Colonic mucosa (tissue), 4 donors: Measurements from ENCODE around the gene MAGI3. TPM values are rescaled to one million over a fixed set of nuclear protein-coding genes. Genes with fewer than 3 reads are reported as not detected.
"Not testable (repeated sequence)": the region's sequence is repeated elsewhere in the genome, so short reads cannot be mapped to it uniquely, and the experiment has no call there.

ENCODE experiments used
- DNase-seq: peaks from one replicate; pipeline ENCODE4 v3.0.0-alpha.2; 2020
- H3K27ac ChIP-seq: fragments of 200-600 bp; one replicate; pipeline ENCODE4 v1.8.0; 2021
- H3K27me3 ChIP-seq: fragments of 200-600 bp; one replicate; pipeline ENCODE4 v1.8.0; 2021
- H3K36me3 ChIP-seq: fragments of 200-600 bp; one replicate; pipeline ENCODE4 v1.8.0; 2021
- H3K4me1 ChIP-seq: fragments of 200-600 bp; one replicate; pipeline ENCODE4 v1.8.0; 2021; ENCODE audit warnings: mild to moderate bottlenecking
- H3K4me3 ChIP-seq: fragments of 200-600 bp; one replicate; pipeline ENCODE4 v1.8.0; 2021
- H3K9ac ChIP-seq, 2 donors: one replicate each; pipeline ENCODE4 v1.7.0; 2013; ENCODE audit warnings: control low read depth in 2 of 2, low read depth in 2 of 2, low read length in 2 of 2
- H3K9me3 ChIP-seq: fragments of 200-600 bp; one replicate; pipeline ENCODE4 v1.8.0; 2021
- intact Hi-C: fragments of 100-400 bp; cut with DNase I; formaldehyde crosslinking; loops from one replicate; pipeline ENCODE4 v1.14.1; 2022
- total RNA-seq, 2 donors: library from RNA; stranded (reverse); fragmentation: NEBNext Ultra II Directional in 1 of 2; extraction: Animal tissue kit (Norgen Biotek cat#: 25700) in 1 of 2; gene quantifications; one replicate each; pipeline ENCODE4 v1.2.1, GENCODE V29; 2021
- TF ChIP-seq, protein P1 (sequence below): fragments of 200-600 bp; IDR thresholded peaks from one replicate; pipeline ENCODE4 v1.8.0; 2022; ENCODE audit warnings: antibody characterized with exemption, mild to moderate bottlenecking
- donor health status: healthy.
- donor health status: DM: no; HTN: no; CAD: no.
- donor health status: DM: no; HTN: no; CAD: no.

Gene MAGI3
- total RNA-seq, 2 donors from 2014 or later = 38.2 to 46.5 TPM

DNA sequence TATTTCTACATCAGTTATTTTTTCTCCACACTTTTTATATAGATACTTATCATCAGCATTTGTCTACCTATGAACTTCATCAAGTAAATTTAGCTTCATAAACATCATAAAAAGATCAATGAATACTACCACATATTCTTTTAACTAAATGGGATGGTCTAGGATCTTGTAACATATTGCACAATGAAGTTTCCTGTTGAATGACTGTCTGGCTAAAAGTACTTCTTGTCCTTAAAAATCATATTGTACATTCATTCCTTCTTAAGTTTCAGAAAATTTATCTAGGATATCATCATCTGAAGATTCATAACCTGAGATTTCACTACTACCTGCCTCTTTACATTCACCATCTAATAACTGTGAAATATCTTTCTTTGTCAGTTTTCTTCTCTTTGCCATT is 69.0 kb downstream of the MAGI3 start:
- intact Hi-C loops = no loop called here
- Histone ChIP-seq H3K36me3 (no peaks in the 10 kb centered on the region), H3K4me3 (no peak overlapping the region), H3K4me1 (no peaks in the 10 kb centered on the region), H3K9me3 (no peaks in the 10 kb centered on the region), H3K9ac (no peak overlapping the region), H3K27me3 (no peaks in the 10 kb centered on the region), H3K27ac (no peak overlapping the region)
- DNase-seq = no peak
- TF ChIP-seq, protein P1, sequence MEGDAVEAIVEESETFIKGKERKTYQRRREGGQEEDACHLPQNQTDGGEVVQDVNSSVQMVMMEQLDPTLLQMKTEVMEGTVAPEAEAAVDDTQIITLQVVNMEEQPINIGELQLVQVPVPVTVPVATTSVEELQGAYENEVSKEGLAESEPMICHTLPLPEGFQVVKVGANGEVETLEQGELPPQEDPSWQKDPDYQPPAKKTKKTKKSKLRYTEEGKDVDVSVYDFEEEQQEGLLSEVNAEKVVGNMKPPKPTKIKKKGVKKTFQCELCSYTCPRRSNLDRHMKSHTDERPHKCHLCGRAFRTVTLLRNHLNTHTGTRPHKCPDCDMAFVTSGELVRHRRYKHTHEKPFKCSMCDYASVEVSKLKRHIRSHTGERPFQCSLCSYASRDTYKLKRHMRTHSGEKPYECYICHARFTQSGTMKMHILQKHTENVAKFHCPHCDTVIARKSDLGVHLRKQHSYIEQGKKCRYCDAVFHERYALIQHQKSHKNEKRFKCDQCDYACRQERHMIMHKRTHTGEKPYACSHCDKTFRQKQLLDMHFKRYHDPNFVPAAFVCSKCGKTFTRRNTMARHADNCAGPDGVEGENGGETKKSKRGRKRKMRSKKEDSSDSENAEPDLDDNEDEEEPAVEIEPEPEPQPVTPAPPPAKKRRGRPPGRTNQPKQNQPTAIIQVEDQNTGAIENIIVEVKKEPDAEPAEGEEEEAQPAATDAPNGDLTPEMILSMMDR = no peak

DNA sequence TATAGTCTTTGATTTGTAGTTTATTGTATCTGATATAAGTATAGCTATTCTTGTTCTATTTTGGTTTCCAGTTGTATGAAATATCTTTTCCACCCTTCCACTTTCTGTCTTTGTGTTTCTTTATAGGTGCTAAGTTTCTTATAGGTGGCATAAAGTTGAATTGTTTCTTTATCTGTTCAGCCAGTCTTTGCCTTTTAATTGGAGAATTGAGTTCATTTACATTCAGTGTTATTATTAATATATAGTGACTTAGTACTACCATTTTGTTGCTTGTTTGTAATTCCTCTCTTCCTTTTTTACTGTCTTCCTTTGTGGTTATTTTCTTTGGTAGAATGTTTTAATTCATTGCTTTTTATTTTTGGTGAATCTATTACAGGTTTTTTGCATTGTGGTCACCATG is 77.7 kb downstream of the MAGI3 start:
- DNase-seq = no peak
- TF ChIP-seq, protein P1 = no peak
- intact Hi-C loops = no loop called here
- no peaks in the 10 kb centered on the region for H3K36me3 ChIP-seq
- H3K4me3 ChIP-seq = no peak overlapping the region
- no peak overlapping the region for H3K9ac ChIP-seq
- no peaks in the 10 kb centered on the region for H3K27me3 ChIP-seq
- no peaks in the 10 kb centered on the region for H3K4me1 ChIP-seq
- no peak overlapping the region for H3K27ac ChIP-seq
- no peaks in the 10 kb centered on the region for H3K9me3 ChIP-seq

DNA sequence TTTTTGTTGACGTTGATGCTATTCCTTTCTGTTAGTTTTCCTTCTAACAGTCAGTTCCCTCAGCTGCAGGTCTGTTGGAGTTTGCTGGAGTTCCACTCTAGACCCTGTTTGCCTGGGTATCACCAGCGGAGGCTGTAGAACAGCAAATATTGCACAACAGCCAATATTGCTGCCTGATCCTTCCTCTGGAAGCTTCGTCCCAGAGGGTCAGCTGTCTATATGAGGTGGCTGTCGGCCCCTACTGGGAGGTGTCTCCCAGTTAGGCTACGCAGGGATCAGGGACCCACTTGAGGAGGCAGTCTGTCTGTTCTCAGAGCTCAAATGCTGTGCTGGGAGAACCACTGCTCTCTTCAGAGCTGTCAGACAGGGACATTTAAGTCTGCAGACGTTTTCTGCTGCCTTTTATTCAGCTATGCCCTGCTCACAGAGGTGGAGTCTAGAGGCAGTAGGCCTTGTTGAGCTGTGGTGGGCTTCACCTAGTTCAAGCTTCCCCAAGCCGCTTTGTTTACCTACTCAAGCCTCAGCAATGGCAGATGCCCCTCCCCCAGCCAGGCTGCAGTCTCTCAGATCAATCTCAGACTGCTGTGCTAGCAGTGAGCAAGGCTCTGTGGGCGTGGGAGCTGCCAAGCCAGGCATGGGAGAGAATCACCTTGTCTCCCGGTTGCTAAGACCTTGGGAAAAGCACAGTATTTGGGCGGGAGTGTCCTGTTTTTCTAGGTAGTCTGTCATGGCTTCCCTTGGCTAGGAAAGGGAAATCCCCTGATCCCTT is 88.3 kb downstream of the MAGI3 start:
- H3K27ac ChIP-seq, H3K9ac ChIP-seq, H3K36me3 ChIP-seq, DNase-seq, H3K9me3 ChIP-seq, intact Hi-C loops, H3K27me3 ChIP-seq, H3K4me3 ChIP-seq, H3K4me1 ChIP-seq: not testable (repeated sequence)

DNA sequence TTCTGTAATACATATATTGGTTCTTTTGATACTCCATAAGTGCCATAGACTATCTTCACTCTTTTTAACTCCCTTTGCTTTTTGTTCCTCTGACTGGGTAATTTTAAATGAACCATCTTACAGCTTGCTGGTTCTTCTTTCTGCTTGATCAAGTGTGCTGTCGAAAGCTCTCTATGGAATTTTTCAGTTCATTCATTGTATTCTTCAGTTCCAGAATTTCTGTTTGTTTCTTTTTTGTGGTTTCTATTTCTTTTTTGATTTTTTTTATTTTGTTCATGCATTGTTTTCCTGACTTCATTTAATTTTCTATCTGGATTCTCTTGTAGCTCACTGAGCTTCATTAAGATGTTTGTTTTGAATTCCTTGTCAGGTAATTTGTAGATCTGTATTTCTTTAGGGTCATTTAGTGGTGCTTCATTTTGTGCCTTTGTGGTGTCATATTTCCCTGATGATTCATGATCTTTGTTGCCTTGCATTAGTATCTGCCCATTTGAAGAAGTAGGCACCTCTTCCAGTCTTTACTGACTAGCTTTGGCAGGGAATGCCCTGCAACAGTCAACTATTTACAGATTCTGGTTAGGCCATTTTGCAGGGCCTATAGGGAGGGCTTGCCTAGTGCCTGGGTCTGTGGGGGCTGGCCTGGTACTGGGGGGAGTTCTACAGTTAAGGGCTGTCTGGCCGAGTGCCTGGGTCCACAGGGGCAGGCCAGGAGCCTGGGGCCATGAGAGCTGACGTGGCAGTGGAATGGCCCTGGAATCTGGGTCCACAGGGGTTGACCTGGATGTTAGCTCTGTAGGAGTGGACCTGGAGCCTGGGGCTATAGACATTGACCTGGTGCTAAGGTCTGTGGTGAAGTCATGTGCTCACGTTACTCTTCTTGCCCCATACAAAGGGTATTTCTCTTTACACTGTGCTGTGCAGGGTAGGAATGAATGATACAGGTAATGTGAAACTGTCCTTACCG is 89.7 kb downstream of the MAGI3 start:
- Histone ChIP-seq H3K36me3 (no peaks in the 10 kb centered on the region), H3K27ac (no peak overlapping the region), H3K4me3 (no peak overlapping the region), H3K9ac (no peak overlapping the region), H3K9me3 (no peaks in the 10 kb centered on the region), H3K4me1 (no peaks in the 10 kb centered on the region), H3K27me3 (no peaks in the 10 kb centered on the region)
- no peak for DNase-seq
- TF ChIP-seq, protein P1 = no peak
- intact Hi-C loops = no loop called here

DNA sequence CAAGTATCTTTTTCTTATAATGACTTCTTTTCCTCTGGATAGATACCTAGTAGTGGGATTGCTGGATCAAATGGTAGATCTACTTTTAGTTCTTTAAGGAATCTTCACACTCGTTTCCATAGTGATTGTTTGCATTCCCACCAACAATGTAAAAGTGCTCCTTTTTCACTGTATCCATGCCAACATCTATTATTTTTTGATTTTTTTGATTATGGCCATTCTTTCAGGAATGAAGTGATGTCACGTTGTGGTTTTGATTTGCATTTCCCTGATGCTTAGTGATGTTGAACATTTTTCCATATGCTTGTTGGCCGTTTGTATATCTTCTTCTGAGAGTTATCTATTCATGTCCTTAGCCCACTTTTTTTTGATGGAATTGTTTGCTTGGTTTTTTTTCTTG is 94.8 kb downstream of the MAGI3 start:
- H3K27ac ChIP-seq, H3K36me3 ChIP-seq, H3K27me3 ChIP-seq, intact Hi-C loops, H3K9ac ChIP-seq, H3K9me3 ChIP-seq, H3K4me1 ChIP-seq, DNase-seq, H3K4me3 ChIP-seq: not testable (repeated sequence)

DNA sequence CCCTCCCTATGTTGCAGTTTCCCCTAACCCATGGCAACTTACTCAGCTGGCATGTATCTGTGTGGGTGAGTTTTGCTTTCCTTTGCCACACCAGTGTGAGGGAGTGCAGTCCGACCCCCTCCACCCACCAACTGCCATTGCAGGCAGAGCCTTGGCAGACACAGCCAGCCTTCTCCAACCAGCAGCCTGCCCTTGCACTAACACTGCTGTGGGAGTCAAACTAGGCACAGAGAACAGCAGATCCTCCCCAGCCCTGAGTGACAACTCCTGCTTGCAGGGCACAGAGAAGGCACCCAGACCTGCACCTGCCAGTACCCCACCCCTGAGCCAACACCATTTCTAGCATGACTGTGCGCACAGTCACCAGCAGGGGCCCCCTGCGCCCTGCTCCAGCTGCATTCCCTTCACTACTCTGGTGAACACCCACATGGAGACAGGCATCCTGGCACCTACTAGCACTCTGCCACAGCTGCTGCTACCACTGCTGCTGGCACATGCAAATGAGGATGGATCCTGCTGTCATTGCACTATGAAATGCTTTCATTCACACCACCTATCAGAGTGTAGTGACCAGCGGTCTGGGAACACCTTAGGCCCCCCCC is 98.4 kb downstream of the MAGI3 start:
- no peaks in the 10 kb centered on the region for H3K36me3 ChIP-seq
- H3K9ac ChIP-seq = no peak overlapping the region
- no peak overlapping the region for H3K4me3 ChIP-seq
- TF ChIP-seq, protein P1 = no peak
- no peak for DNase-seq
- no peaks in the 10 kb centered on the region for H3K27me3 ChIP-seq
- H3K9me3 ChIP-seq = no peaks in the 10 kb centered on the region
- H3K4me1 ChIP-seq = no peaks in the 10 kb centered on the region
- intact Hi-C loops = no loop called here
- H3K27ac ChIP-seq = no peak overlapping the region
